Liver (tissue), 9 donors: ENCODE data around the gene PIAS1. TPM values are rescaled to one million over a fixed set of nuclear protein-coding genes. Genes with fewer than 3 reads are reported as not detected.

Experiments
- DNase-seq: peaks from one replicate; pipeline ENCODE4 v3.0.0-alpha.2; 2017; ENCODE audit warnings: low spot score
- H3K27ac ChIP-seq, 2 donors: one replicate each; pipeline ENCODE4 v1.7.0; 2013; ENCODE audit warnings: inconsistent platforms in 2 of 2, low read length in 2 of 2, control low read depth in 1 of 2, low read depth in 1 of 2, mild to moderate bottlenecking in 1 of 2
- H3K27me3 ChIP-seq, 4 donors: one replicate each; pipeline versions ENCODE4 v1.6.1 to v1.7.0; 2013; ENCODE audit warnings: low read length in 3 of 4, inconsistent platforms in 1 of 4, mild to moderate bottlenecking in 1 of 4, moderate library complexity in 1 of 4; ENCODE audit not compliant: control insufficient read depth in 4 of 4, insufficient read depth in 4 of 4
- H3K36me3 ChIP-seq, 4 donors: one replicate each; pipeline versions ENCODE4 v1.6.1 to v1.7.0; 2013; ENCODE audit warnings: low read length in 3 of 4, mild to moderate bottlenecking in 3 of 4, low read depth in 1 of 4, moderate library complexity in 1 of 4; ENCODE audit not compliant: control insufficient read depth in 4 of 4, insufficient read depth in 3 of 4
- H3K4me1 ChIP-seq, 4 donors: one replicate each; pipeline versions ENCODE4 v1.6.1 to v1.7.0; 2013; ENCODE audit warnings: low read length in 3 of 4, mild to moderate bottlenecking in 3 of 4, moderate library complexity in 1 of 4; ENCODE audit not compliant: control insufficient read depth in 4 of 4, insufficient read depth in 4 of 4
- H3K4me3 ChIP-seq, 3 donors: one replicate each; pipeline versions ENCODE4 v1.6.1 to v1.7.0; 2013; ENCODE audit warnings: low read length in 3 of 3, control low read depth in 1 of 3, low read depth in 1 of 3, mild to moderate bottlenecking in 1 of 3
- H3K9ac ChIP-seq, 2 donors: one replicate each; pipeline ENCODE4 v1.7.0; 2013; ENCODE audit warnings: low read length in 2 of 2, mild to moderate bottlenecking in 2 of 2, moderate library complexity in 2 of 2, control low read depth in 1 of 2, low read depth in 1 of 2
- H3K9me3 ChIP-seq, 4 donors: one replicate each; pipeline versions ENCODE4 v1.6.1 to v1.7.0; 2013; ENCODE audit warnings: low read length in 3 of 4; ENCODE audit not compliant: control insufficient read depth in 4 of 4
- CTCF ChIP-seq: fragments of 150-350 bp; IDR thresholded peaks from 2 replicates; pipeline ENCODE4 v1.5.1; 2017; ENCODE audit warnings: improper control_type of control experiment, low read depth, low read length; ENCODE audit not compliant: missing input control
- EGR1 ChIP-seq, 2 donors: IDR thresholded peaks; 2 replicates each; pipeline ENCODE4 v1.6.1; 2016 to 2018; ENCODE audit warnings: antibody characterized with exemption in 2 of 2, low read depth in 2 of 2
- FOXA1 ChIP-seq: IDR thresholded peaks from 2 replicates; pipeline ENCODE4 v1.6.1; 2016; ENCODE audit warnings: antibody characterized with exemption
- GABPA ChIP-seq, 2 donors: IDR thresholded peaks in 1 of 2; conservative IDR thresholded peaks in 1 of 2; 2 replicates each; pipeline ENCODE4 v1.6.1; 2016; ENCODE audit warnings: antibody characterized with exemption in 2 of 2, mild to moderate bottlenecking in 1 of 2, moderate library complexity in 1 of 2
- HNF4A ChIP-seq, 2 donors: conservative IDR thresholded peaks; 2 replicates each; pipeline ENCODE4 v1.6.1; 2016; ENCODE audit warnings: antibody characterized with exemption in 2 of 2, mild to moderate bottlenecking in 2 of 2
- HNF4G ChIP-seq: IDR thresholded peaks from 2 replicates; pipeline ENCODE4 v1.6.1; 2016; ENCODE audit warnings: antibody characterized with exemption
- JUND ChIP-seq, 2 donors: IDR thresholded peaks; 2 replicates each; pipeline ENCODE4 v1.6.1; 2016; ENCODE audit warnings: antibody characterized with exemption in 2 of 2
- MAX ChIP-seq: IDR thresholded peaks from 2 replicates; pipeline ENCODE4 v1.6.1; 2016; ENCODE audit warnings: antibody characterized with exemption
- RAD21 ChIP-seq, 2 donors: IDR thresholded peaks; 2 replicates each; pipeline ENCODE4 v1.6.1; 2016; ENCODE audit warnings: antibody characterized with exemption in 2 of 2, mild to moderate bottlenecking in 2 of 2
- TAF1 ChIP-seq: conservative IDR thresholded peaks from 2 replicates; pipeline ENCODE4 v1.6.1; 2016; ENCODE audit warnings: antibody characterized with exemption, mild to moderate bottlenecking
- ZBTB33 ChIP-seq: IDR thresholded peaks from 2 replicates; pipeline ENCODE4 v1.6.1; 2016; ENCODE audit warnings: antibody characterized with exemption
- WGBS: extraction: QIAGEN DNeasy Blood & Tissue Kit; methylation state at CpG from one replicate; pipeline ENCODE4 v1.1.7; 2013; 5-methylcytosine and 5-hydroxymethylcytosine counted together
- polyA plus RNA-seq, 2 donors: library from polyadenylated mRNA; stranded (reverse) in 1 of 2; unstranded in 1 of 2; fragments of 200-250 nt in 1 of 2; fragments of >200 nt in 1 of 2; fragmentation: Nextera tagmentation in 1 of 2; extraction: Ambion mirVana in 1 of 2; gene quantifications; one replicate each; pipeline versions ENCODE4 v1.2.1 to v1.2.3, GENCODE V29; 2013 to 2015
- total RNA-seq, 2 donors: library from RNA; depleted of rRNA; stranded (reverse); fragments of >200 nt; gene quantifications; one replicate each; pipeline ENCODE4 v1.2.3, GENCODE V29; 2014
- TF ChIP-seq, protein P1 (sequence below): IDR thresholded peaks from 2 replicates; pipeline ENCODE4 v1.6.1; 2016; ENCODE audit warnings: antibody characterized with exemption, mild to moderate bottlenecking
- TF ChIP-seq, protein P2 (sequence below): IDR thresholded peaks from 2 replicates; pipeline ENCODE4 v1.6.1; 2016; ENCODE audit warnings: antibody characterized with exemption
- donor health status: healthy.
- donor health status: healthy.
- donor health status: healthy.
- donor health status: healthy.
- donor health status: healthy.

Gene PIAS1
- total and polyA plus RNA-seq, 4 donors = 5.6 to 18.8 (median 13.2) TPM

GRCh38 chr15:68045289-68046265, 8.5 kb upstream of the PIAS1 start:
- Histone ChIP-seq H3K4me1 (peaks cover 0 to 17% (median 11%) of the 10 kb centered on the region in 4 donors), H3K27me3 (no peaks in the 10 kb centered on the region), H3K36me3 (no peaks in the 10 kb centered on the region), H3K27ac (no peak overlapping the region), H3K4me3 (no peak overlapping the region), H3K9me3 (no peaks in the 10 kb centered on the region), H3K9ac (no peak overlapping the region)
- 94% methylated on average over 14 of the region's 14 CpGs for WGBS
- DNase-seq = no peak
- no peak for TF ChIP-seq EGR1 (IDR thresholded peaks at IDR 0.05; ENCODE audit: low read depth in 2 of 2)

- WGBS = 99% methylated on average over 3 of the region's 3 CpGs
- Histone ChIP-seq H3K9me3 (no peaks in the 10 kb centered on the region), H3K36me3 (no peaks in the 10 kb centered on the region), H3K4me1 (peaks cover 0 to 4% (median 2%) of the 10 kb centered on the region in 4 donors), H3K27ac (no peak overlapping the region), H3K9ac (no peak overlapping the region), H3K4me3 (no peak overlapping the region), H3K27me3 (no peaks in the 10 kb centered on the region)
- no peak for DNase-seq
- TF ChIP-seq HNF4G = no peak
- TF ChIP-seq MAX = no peak
- TF ChIP-seq, protein P1, sequence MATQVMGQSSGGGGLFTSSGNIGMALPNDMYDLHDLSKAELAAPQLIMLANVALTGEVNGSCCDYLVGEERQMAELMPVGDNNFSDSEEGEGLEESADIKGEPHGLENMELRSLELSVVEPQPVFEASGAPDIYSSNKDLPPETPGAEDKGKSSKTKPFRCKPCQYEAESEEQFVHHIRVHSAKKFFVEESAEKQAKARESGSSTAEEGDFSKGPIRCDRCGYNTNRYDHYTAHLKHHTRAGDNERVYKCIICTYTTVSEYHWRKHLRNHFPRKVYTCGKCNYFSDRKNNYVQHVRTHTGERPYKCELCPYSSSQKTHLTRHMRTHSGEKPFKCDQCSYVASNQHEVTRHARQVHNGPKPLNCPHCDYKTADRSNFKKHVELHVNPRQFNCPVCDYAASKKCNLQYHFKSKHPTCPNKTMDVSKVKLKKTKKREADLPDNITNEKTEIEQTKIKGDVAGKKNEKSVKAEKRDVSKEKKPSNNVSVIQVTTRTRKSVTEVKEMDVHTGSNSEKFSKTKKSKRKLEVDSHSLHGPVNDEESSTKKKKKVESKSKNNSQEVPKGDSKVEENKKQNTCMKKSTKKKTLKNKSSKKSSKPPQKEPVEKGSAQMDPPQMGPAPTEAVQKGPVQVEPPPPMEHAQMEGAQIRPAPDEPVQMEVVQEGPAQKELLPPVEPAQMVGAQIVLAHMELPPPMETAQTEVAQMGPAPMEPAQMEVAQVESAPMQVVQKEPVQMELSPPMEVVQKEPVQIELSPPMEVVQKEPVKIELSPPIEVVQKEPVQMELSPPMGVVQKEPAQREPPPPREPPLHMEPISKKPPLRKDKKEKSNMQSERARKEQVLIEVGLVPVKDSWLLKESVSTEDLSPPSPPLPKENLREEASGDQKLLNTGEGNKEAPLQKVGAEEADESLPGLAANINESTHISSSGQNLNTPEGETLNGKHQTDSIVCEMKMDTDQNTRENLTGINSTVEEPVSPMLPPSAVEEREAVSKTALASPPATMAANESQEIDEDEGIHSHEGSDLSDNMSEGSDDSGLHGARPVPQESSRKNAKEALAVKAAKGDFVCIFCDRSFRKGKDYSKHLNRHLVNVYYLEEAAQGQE = no peak
- no peak for TF ChIP-seq HNF4A (conservative IDR thresholded peaks at IDR 0.05)
- TF ChIP-seq EGR1 (IDR thresholded peaks at IDR 0.05; ENCODE audit: low read depth in 2 of 2) = no peak
- TF ChIP-seq CTCF = no peak
- TF ChIP-seq JUND (IDR thresholded peaks at IDR 0.05) = no peak
- TF ChIP-seq RAD21 (IDR thresholded peaks at IDR 0.05) = no peak
- no peak for TF ChIP-seq FOXA1
- TF ChIP-seq GABPA (IDR thresholded peaks at IDR 0.05 in 1 of 2, conservative IDR thresholded peaks at IDR 0.05 in 1 of 2) = no peak
- TF ChIP-seq, protein P2, sequence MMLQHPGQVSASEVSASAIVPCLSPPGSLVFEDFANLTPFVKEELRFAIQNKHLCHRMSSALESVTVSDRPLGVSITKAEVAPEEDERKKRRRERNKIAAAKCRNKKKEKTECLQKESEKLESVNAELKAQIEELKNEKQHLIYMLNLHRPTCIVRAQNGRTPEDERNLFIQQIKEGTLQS = no peak
- TF ChIP-seq TAF1 = no peak
- TF ChIP-seq ZBTB33 = no peak
These were observed 6.3 kb upstream of the PIAS1 start for GRCh38 chr15:68047826-68048225.
